A549 (cell line): ENCODE data around the gene STRADA. TPM values are rescaled to one million over a fixed set of nuclear protein-coding genes. Genes with fewer than 3 reads are reported as not detected.

Experiments used
- ATAC-seq, 2 experiments: fragments of 200-7000 bp in 1 of 2; fragments of >200 bp in 1 of 2; cut with Nextera tagmentation in 1 of 2; cut with Tn5 transposase in 1 of 2; 3 replicates each; pipeline versions ENCODE4 v1.8.0 to v1.9.1; 2018 to 2020; ENCODE audit warnings: mild to moderate bottlenecking in 1 of 2, moderate library complexity in 1 of 2
- CTCF ChIA-PET: fragments of 300-600 bp; sonication (Branson Sonifier 250); formaldehyde crosslinking; extraction: SDS; loops from one replicate; lab custom pipeline; 2021; ENCODE audit warnings: antibody characterized with exemption, inconsistent platforms; lab: Yijun Ruan, JAX
- POLR2A ChIA-PET: fragments of 350-600 bp; formaldehyde crosslinking; extraction: SDS; loops from one replicate; lab custom pipeline; 2021; ENCODE audit warnings: antibody characterized with exemption, inconsistent platforms; lab: Yijun Ruan, JAX
- DNase-seq, 2 experiments: peaks; one replicate each; pipeline versions ENCODE4 v3.0.0 to v3.0.0-alpha.2; 2011 to 2016; ENCODE audit warnings: low read depth in 1 of 2, low spot score in 1 of 2
- FAIRE-seq: peaks from 2 replicates; lab custom pipeline; 2011; peaks lifted over from hg19 to GRCh38; lab: Jason Lieb, UNC
- H3K27ac ChIP-seq, 2 experiments: fragments of >200 bp; sonication (Bioruptor Twin); formaldehyde crosslinking; 3 replicates each; pipeline ENCODE4 v1.5.1; 2016 to 2017
- H3K4me1 ChIP-seq: fragments of >200 bp; sonication (Bioruptor Twin); formaldehyde crosslinking; 3 replicates; pipeline ENCODE4 v1.6.1; 2016
- H3K4me2 ChIP-seq: fragments of >200 bp; sonication (Bioruptor Twin); formaldehyde crosslinking; 3 replicates; pipeline ENCODE4 v1.6.1; 2016
- H3K4me3 ChIP-seq: fragments of >200 bp; sonication (Bioruptor Twin); formaldehyde crosslinking; 3 replicates; pipeline ENCODE4 v1.5.1; 2016
- H3K9me3 ChIP-seq: fragments of >200 bp; sonication (Bioruptor Twin); formaldehyde crosslinking; 3 replicates; pipeline ENCODE4 v1.6.1; 2016
- BCL3 ChIP-seq: fragments of >200 bp; sonication (Bioruptor Twin); formaldehyde crosslinking; IDR thresholded peaks from 3 replicates; pipeline ENCODE4 v1.6.1; 2016
- CEBPB ChIP-seq, 2 experiments: fragments of >200 bp in 1 of 2; sonication (Bioruptor Twin) in 1 of 2; formaldehyde crosslinking in 1 of 2; IDR thresholded peaks; 2 replicates each; pipeline ENCODE4 v1.6.1; 2012 to 2016
- EHMT2 ChIP-seq: fragments of 200-600 bp; sonication (generic); IDR thresholded peaks from 2 replicates; pipeline ENCODE4 v1.6.1; 2016; ENCODE audit warnings: antibody characterized with exemption, low read depth, mild to moderate bottlenecking, moderate library complexity
- ELK1 ChIP-seq: fragments of 150-350 bp; IDR thresholded peaks from 2 replicates; pipeline ENCODE4 v1.6.1; 2014; ENCODE audit warnings: low read depth, mild to moderate bottlenecking, low read length
- FOSB ChIP-seq: fragments of 250-450 bp; sonication (Bioruptor Pico); IDR thresholded peaks from 2 replicates; pipeline ENCODE4 v1.5.0; 2020; ENCODE audit warnings: mild to moderate bottlenecking, moderate library complexity
- FOSL2 ChIP-seq, 2 experiments: fragments of 450-650 bp in 1 of 2; fragments of >200 bp in 1 of 2; sonication (Bioruptor Twin) in 1 of 2; formaldehyde crosslinking; IDR thresholded peaks; 2 replicates each; pipeline versions ENCODE4 v1.5.0 to v1.6.1; 2016 to 2020; ENCODE audit warnings: mild to moderate bottlenecking in 1 of 2, moderate library complexity in 1 of 2
- FOXS1 ChIP-seq: fragments of 250-450 bp; sonication (Bioruptor Pico); IDR thresholded peaks from 2 replicates; pipeline ENCODE4 v1.5.0; 2020; ENCODE audit warnings: mild to moderate bottlenecking, moderate library complexity
- HEYL ChIP-seq: fragments of 250-450 bp; sonication (Bioruptor Pico); IDR thresholded peaks from 2 replicates; pipeline ENCODE4 v1.8.0; 2021; ENCODE audit warnings: mild to moderate bottlenecking, moderate library complexity
- HOXA7 ChIP-seq: fragments of 250-450 bp; sonication (Bioruptor Pico); IDR thresholded peaks from 2 replicates; pipeline ENCODE4 v1.5.0; 2020; ENCODE audit warnings: mild to moderate bottlenecking, moderate library complexity
- HOXB5 ChIP-seq: fragments of 250-450 bp; sonication (Bioruptor Pico); IDR thresholded peaks from 2 replicates; pipeline ENCODE4 v1.5.0; 2020; ENCODE audit warnings: mild to moderate bottlenecking, moderate library complexity
- JUN ChIP-seq, 2 experiments: fragments of >200 bp; sonication (Bioruptor Twin); formaldehyde crosslinking; IDR thresholded peaks; 2 replicates in 1 of 2; 3 replicates in 1 of 2; pipeline ENCODE4 v1.6.1; 2016 to 2017
- NFE2L2 ChIP-seq: fragments of 150-350 bp; conservative IDR thresholded peaks from 2 replicates; pipeline ENCODE4 v1.6.1; 2014; ENCODE audit warnings: low read length
- NPAS2 ChIP-seq: fragments of 250-450 bp; sonication (Bioruptor Pico); IDR thresholded peaks from 2 replicates; pipeline ENCODE4 v1.8.0; 2022; ENCODE audit warnings: mild to moderate bottlenecking, moderate library complexity, borderline replicate concordance
- NR3C1 ChIP-seq: fragments of >200 bp; sonication (Bioruptor Twin); formaldehyde crosslinking; IDR thresholded peaks from 3 replicates; pipeline ENCODE4 v1.6.1; 2017
- PBX3 ChIP-seq: IDR thresholded peaks from 2 replicates; pipeline ENCODE4 v1.6.1; 2012
- POLR2A ChIP-seq: IDR thresholded peaks from 2 replicates; pipeline ENCODE4 v1.6.1; 2012; ENCODE audit warnings: mild to moderate bottlenecking, low read length
- POLR2AphosphoS2 ChIP-seq: conservative IDR thresholded peaks from 2 replicates; pipeline ENCODE4 v1.6.1; 2012; ENCODE audit warnings: low read length, improper control_type of control experiment, inconsistent platforms
- RAD21 ChIP-seq, 2 experiments: fragments of >200 bp in 1 of 2; sonication (Bioruptor Twin) in 1 of 2; formaldehyde crosslinking in 1 of 2; IDR thresholded peaks in 1 of 2; conservative IDR thresholded peaks in 1 of 2; 2 replicates in 1 of 2; 3 replicates in 1 of 2; pipeline ENCODE4 v1.6.1; 2012 to 2018; ENCODE audit warnings: inconsistent platforms in 1 of 2
- RARB ChIP-seq: fragments of 250-450 bp; sonication (Bioruptor Pico); IDR thresholded peaks from 2 replicates; pipeline ENCODE4 v1.8.0; 2021; ENCODE audit warnings: mild to moderate bottlenecking, moderate library complexity
- REST ChIP-seq: fragments of 200-600 bp; sonication (generic); IDR thresholded peaks from 2 replicates; pipeline ENCODE4 v1.6.1; 2016; ENCODE audit warnings: antibody characterized with exemption, mild to moderate bottlenecking, moderate library complexity
- SMC3 ChIP-seq: fragments of >200 bp; sonication (Bioruptor Twin); formaldehyde crosslinking; IDR thresholded peaks from 3 replicates; pipeline ENCODE4 v1.6.1; 2018; ENCODE audit warnings: inconsistent platforms
- SREBF2 ChIP-seq: fragments of 450-650 bp; IDR thresholded peaks from 2 replicates; pipeline ENCODE4 v1.6.1; 2014; ENCODE audit warnings: mild to moderate bottlenecking, moderate library complexity
- TP53 ChIP-seq: fragments of 250-450 bp; sonication (Bioruptor Pico); IDR thresholded peaks from 2 replicates; pipeline ENCODE4 v1.5.0; 2021; ENCODE audit warnings: mild to moderate bottlenecking, moderate library complexity
- ZFP36 ChIP-seq: fragments of 450-650 bp; IDR thresholded peaks from 2 replicates; pipeline ENCODE4 v1.6.1; 2014; ENCODE audit warnings: borderline replicate concordance; ENCODE audit not compliant: partially characterized antibody
- ZSCAN20 ChIP-seq: fragments of 250-450 bp; sonication (Bioruptor Pico); IDR thresholded peaks from 2 replicates; pipeline ENCODE4 v1.8.0; 2022; ENCODE audit warnings: mild to moderate bottlenecking, moderate library complexity
- WGBS: methylation state at CpG from one replicate; pipeline ENCODE4 v1.1.6; 2017; ENCODE audit errors: missing lambda C conversion rate; 5-methylcytosine and 5-hydroxymethylcytosine counted together
- polyA plus RNA-seq, 4 experiments: library from polyadenylated mRNA; depleted of rRNA in 3 of 4; stranded (reverse); fragments of >200 nt; fragmentation: RNase III in 1 of 4; extraction: RNeasy Plus Mini Kit Qiagen cat#74134 plus additional on column Dnase treatment in 1 of 4; gene quantifications; 2 replicates in 3 of 4; 3 replicates in 1 of 4; pipeline ENCODE4 v1.2.3, GENCODE V29; 2011 to 2017

STRADA gene
- polyA plus RNA-seq, 2 of the 4 experiments (the other 2 are of a cell fraction), result 30.3 to 33.0 TPM

GRCh38 chr17:63692195-63692816, 49.3 kb downstream of the STRADA start:
- no peak overlapping the region for H3K4me2 ChIP-seq
- DNase-seq, result peak in 1 of 2 experiments; percentile 29
- ChIA-PET CTCF (interaction anchor here (0.8 to 7.0 kb wide), 5 partner anchors 8 to 285 kb away, joined by 3 to 116 read pairs (median 3); partner anchors contain the start of gene LIMD2), POLR2A (no interaction called here)
- no peaks in the 10 kb centered on the region for H3K9me3 ChIP-seq
- TF ChIP-seq FOSL2 (IDR thresholded peaks at IDR 0.05) (no peak), FOSL2 (CRISPR knock-in tag; IDR thresholded peaks at IDR 0.05) (no peak), CEBPB (IDR thresholded peaks at IDR 0.05) (no peak), HOXB5 (CRISPR knock-in tag) (no peak), FOXS1 (CRISPR knock-in tag) (no peak), FOSB (CRISPR knock-in tag) (no peak), ZFP36 (no peak), JUN (IDR thresholded peaks at IDR 0.05) (no peak), HEYL (CRISPR knock-in tag) (no peak), HOXA7 (CRISPR knock-in tag) (no peak), POLR2A (no peak), REST (no peak), NR3C1 (no peak), EHMT2 (no peak), POLR2AphosphoS2 (no peak), SREBF2 (no peak), NFE2L2 (no peak), PBX3 (no peak), ELK1 (no peak)
- no peak overlapping the region for H3K4me3 ChIP-seq
- no peak for FAIRE-seq
- 92% methylated on average over 11 of the region's 11 CpGs for WGBS
- peak; percentile 12 to 25; a peak in 3 of 6 replicates for ATAC-seq
- H3K4me1 ChIP-seq, result no peaks in the 10 kb centered on the region
- H3K27ac ChIP-seq, result no peak overlapping the region

GRCh38 chr17:63689479-63689878, 52.1 kb downstream of the STRADA start:
- H3K4me2 ChIP-seq, result no peak overlapping the region
- POLR2A ChIA-PET, result no interaction called here
- 93% methylated on average over 14 of the region's 14 CpGs for WGBS
- FAIRE-seq, result no peak
- no peak overlapping the region for H3K27ac ChIP-seq
- TF ChIP-seq BCL3 (no peak), RAD21 (conservative IDR thresholded peaks at IDR 0.05 in 1 of 2, IDR thresholded peaks at IDR 0.05 in 1 of 2) (no peak), RARB (CRISPR knock-in tag) (no peak), NPAS2 (CRISPR knock-in tag) (no peak), SMC3 (no peak), SREBF2 (no peak), TP53 (no peak), ZSCAN20 (CRISPR knock-in tag) (no peak)
- TF ChIP-seq, all 56 proteins: peak for 0
- CTCF ChIA-PET, result interaction anchor here (0.7 to 3.6 kb wide), 3 partner anchors 9 to 24 kb away, joined by 3 to 11 read pairs (median 3); no protein-coding TSS in a partner anchor
- Histone ChIP-seq H3K9me3 (no peaks in the 10 kb centered on the region), H3K4me3 (no peak overlapping the region), H3K4me1 (no peaks in the 10 kb centered on the region)
- DNase-seq, result no peak
- no peak for ATAC-seq
